NCI-H2227 (cell line): Measurements from ENCODE around the gene IL4I1.

ENCODE experiments used
- DNase-seq: peaks from one replicate; lab custom pipeline; 2025; ENCODE audit not compliant: unreplicated experiment; lab: John Stamatoyannopoulos, UW

The IL4I1 gene

GRCh38 chr19:49864890-49865289 lies 31.8 kb downstream of the IL4I1 start:
- DNase-seq: no peak

DNA sequence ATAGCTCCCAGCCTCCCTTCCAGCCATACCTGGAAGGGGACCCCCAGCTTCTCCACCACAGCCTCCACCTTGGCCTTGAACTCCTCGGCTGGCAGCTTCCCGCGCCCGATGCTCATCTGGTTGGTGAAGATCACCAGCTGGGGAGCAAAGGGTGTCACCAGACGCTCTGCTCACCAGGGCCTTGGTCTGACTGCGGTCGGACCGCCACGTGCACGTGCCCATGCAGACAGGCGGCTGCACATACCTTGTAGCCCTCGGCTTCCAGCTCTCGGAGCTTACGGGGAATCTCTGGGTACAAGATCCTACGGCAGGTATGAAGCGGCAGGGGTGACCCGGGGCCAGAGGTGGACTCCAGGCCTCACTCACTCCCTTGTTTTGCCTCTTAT lies 32.8 kb downstream of the IL4I1 start:
- DNase-seq: no peak

DNA sequence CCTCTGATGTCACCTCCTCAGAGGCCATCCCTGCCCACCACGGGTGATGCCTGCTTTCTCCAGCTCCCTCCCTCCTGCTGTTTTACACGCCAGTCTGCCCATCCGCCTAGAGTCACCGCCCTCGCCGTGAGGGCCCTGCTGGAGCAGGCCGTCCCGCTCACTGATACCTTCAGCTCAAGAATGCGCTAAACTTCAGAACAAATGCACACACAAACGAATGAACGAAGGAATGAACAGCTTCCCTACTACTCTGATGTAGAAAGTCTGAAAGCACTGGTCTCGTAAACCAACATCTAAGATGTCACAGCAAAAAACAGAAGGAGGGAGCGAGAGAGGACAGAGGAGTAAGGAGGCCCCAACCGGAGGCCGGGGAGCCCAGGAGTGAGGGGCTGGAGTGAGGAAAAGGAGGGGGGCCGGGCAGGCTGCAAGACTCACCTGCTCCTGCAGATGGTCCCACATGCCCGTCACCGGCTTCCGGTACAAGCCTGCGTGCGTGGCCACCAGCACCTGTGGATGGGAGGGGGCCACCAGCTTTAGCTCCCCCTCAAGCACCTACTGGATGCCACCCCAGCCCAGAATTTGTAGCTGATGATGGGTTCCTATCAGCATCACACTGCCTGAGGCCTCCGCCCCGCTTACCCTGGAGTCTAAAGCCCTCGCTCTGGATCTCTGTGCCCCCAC lies 33.3 kb downstream of the IL4I1 start:
- no peak for DNase-seq

DNA sequence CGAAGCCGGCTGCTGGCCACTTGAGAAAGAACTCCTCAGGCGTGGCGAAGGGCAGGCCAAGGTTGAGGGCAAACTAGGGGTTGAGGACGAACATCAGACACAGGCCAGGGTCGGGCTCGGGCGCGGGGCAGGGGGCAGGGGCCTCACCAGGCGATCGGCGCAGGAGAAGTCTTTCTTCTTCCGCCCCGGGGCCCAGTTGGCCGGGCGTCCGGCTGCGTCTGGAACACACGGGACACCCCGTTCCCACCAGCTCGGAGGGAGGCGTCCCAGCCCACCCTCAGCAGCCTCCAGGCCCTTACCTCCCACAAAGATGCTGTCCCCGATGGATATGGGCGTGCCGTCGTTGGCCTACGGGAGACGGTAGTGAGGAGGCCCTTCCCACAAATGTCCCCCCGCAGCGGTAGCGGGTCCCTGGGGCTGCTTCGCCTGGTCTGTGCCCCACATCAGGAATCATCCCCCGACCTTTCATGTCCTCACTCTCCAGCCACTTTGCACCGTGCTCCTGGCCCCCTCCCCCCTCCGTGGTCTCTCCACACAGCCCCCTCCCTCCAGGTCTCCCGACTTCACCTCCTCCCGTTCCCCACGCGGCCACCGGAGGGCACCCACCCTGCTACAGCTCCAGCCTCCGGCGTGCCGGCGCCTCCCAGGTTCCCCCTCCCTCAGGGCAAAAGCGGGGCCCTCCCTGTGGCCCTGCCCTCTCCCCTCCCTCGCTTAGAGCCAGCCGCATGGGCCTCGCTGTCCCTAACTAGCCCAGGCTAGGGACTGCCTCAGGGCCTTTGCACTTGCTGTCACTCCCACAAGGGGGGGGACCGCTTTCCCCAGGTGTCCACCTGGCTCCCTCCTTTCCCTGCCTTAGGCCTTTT lies 34.1 kb downstream of the IL4I1 start:
- no peak for DNase-seq

- no peak for DNase-seq
Observed at GRCh38 chr19:49861541-49862378, 34.9 kb downstream of the IL4I1 start.

GRCh38 chr19:49861107-49861506 lies 35.6 kb downstream of the IL4I1 start:
- peak; percentile 77 for DNase-seq

DNA sequence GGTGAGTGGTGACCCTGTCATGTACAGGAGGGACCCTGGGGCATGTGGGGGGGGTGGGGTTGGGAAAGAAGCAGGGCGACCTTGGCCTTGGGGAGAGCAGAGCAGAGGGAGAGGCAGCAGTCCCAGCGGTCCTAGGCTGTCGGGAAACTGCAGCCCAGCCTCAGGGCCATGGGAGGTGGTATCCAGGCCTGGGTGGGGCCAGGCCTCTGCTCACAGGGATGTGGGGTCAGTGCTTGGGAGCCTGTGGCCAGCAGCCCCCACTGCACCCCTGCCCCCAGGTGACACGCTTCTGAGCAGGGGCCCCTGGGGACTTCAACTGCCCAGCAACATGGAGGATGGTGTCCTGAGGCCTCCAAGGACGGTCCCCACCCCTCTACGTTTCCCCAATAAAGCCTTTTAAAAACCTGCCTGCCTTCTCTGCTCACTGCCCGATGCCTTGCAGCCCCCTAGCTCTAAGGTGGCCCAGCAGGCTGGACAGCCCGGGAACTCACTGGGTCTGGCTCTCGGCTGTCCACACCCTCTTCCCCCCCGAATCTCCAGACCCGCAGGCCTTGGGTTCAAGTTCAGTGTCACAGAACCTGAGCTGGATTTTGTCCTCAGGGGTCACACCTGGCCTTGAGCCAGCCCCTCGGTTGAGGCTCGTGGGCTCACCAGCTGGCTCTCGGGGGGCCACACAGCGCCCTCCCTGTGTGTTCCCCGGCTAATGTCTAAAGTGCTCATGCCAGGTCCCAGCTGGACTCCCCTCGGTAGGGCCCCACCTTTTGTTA lies 36.2 kb downstream of the IL4I1 start:
- no peak for DNase-seq

DNA sequence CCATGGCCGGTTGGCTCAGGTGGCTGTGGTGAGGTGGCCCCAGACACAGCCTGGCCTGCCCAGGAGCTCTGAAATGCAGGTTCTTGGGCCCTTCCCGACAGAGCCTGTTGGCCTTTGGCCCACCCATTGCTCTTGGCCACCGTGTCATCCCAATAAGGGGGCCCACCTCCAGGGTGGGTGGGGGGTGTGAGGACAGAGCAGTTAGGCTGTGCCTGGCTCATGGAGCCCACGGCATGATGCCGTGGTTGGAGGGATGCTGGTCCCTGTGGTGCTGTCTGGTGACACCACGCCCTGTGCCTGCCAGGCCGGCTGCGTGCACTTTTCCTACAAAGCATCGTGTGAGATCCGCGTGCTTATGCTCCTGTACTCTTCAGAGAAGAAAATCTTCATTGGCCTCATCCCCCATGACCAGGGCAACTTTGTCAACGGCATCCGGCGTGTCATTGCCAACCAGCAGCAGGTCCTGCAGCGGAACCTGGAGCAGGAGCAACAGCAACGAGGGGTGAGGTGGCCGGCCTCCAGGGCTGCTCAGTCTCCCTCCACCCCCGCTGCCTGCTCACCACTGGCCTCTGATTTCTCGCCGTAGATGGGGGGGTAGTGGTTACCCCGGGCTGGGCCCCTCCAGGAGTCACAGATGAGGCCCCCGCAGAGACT lies 36.9 kb downstream of the IL4I1 start:
- no peak for DNase-seq

- DNase-seq: no peak
Observed at GRCh38 chr19:49858088-49858985, 38.4 kb downstream of the IL4I1 start.

DNA sequence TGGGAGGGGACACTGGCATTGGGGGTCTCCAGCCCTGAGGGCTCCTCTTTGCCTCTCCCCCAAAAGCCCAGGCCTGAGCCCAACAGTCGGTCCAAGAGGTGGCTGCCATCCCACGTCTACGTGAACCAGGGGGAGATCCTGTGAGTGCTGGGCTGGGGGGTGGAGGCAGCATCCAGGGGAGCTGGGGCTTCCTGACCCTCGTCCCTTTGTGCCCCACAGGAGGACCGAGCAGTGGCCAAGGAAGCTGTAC lies 38.9 kb downstream of the IL4I1 start:
- DNase-seq: no peak

- no peak for DNase-seq
Observed at GRCh38 chr19:49857061-49857837, 39.4 kb downstream of the IL4I1 start.

- DNase-seq: no peak
Observed at GRCh38 chr19:49856574-49857021, 40.1 kb downstream of the IL4I1 start.

- DNase-seq: no peak
Observed at GRCh38 chr19:49855676-49856573, 40.8 kb downstream of the IL4I1 start.

- DNase-seq: no peak
Observed at GRCh38 chr19:49855277-49855675, 41.4 kb downstream of the IL4I1 start.

- no peak for DNase-seq
Observed at GRCh38 chr19:49854378-49855263, 42.1 kb downstream of the IL4I1 start.

DNA sequence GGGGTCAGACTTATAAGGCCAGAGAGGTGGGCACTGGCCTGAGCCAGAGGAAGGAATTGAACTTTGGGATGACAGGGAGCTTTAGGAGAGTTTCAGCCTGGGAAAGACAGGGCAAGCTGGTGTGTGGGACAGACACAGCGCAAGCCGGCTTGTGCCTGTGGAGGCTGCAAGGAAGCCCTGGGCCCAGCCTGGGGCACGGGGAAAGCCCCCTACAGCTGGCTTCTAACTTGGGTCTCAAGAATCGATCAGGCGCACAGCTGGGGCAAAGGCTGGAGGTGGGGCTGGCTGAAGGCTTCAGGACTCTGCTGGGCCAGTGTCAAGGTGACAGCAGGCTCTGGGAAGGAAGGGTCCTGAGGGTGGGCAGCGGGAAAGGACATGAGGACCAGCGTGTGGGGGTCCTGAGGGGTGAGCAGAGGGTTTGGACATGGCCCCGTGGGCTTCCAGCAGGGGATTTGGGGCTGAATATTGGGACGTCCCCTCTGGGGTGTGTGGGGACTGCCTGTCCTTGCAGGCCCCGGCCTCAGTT lies 42.8 kb downstream of the IL4I1 start:
- no peak for DNase-seq
